Gastrocnemius medialis (tissue), 4 donors: ENCODE data around the gene TFIP11. TPM values are rescaled to one million over a fixed set of nuclear protein-coding genes. Genes with fewer than 3 reads are reported as not detected.
A peak's percentile ranks its signal among the peaks of the same experiment; 100 is the strongest.
"Not testable (repeated sequence)": the region's sequence is repeated elsewhere in the genome, so short reads cannot be mapped to it uniquely, and the experiment has no call there.

Experiments used
- ATAC-seq, 2 donors: fragments of 150-250 bp; one replicate each; pipeline ENCODE4 v1.9.1; 2016
- DNase-seq, 2 donors: peaks; one replicate each; pipeline ENCODE4 v3.0.0-alpha.2; 2019
- H3K27ac ChIP-seq, 4 donors: fragments of 200-600 bp; sonication (generic); 1 replicate in 1 of 4; 2 replicates in 3 of 4; pipeline ENCODE4 v1.5.1; 2016 to 2018; ENCODE audit warnings: mild to moderate bottlenecking in 2 of 4, moderate library complexity in 1 of 4
- H3K27me3 ChIP-seq, 3 donors: fragments of 200-600 bp; sonication (generic) in 2 of 3; 1 replicate in 1 of 3; 2 replicates in 2 of 3; pipeline versions ENCODE4 v1.5.1 to v1.6.0; 2016 to 2019; ENCODE audit warnings: mild to moderate bottlenecking in 1 of 3, moderate library complexity in 1 of 3
- H3K36me3 ChIP-seq, 2 donors: fragments of 200-600 bp; sonication (generic) in 1 of 2; one replicate each; pipeline ENCODE4 v1.5.1; 2017 to 2018
- H3K4me1 ChIP-seq, 2 donors: fragments of 200-600 bp; sonication (generic) in 1 of 2; one replicate each; pipeline ENCODE4 v1.5.1; 2016 to 2017; ENCODE audit warnings: mild to moderate bottlenecking in 2 of 2
- H3K4me3 ChIP-seq, 4 donors: fragments of 200-600 bp; sonication (generic) in 3 of 4; 1 replicate in 1 of 4; 2 replicates in 3 of 4; pipeline ENCODE4 v1.5.1; 2016 to 2019; ENCODE audit warnings: mild to moderate bottlenecking in 2 of 4
- H3K9me3 ChIP-seq, 3 donors: fragments of 200-600 bp; sonication (generic) in 2 of 3; 1 replicate in 1 of 3; 2 replicates in 2 of 3; pipeline ENCODE4 v1.5.1; 2016 to 2019
- POLR2A ChIP-seq, 2 donors: fragments of 450-650 bp; IDR thresholded peaks; one replicate each; pipeline ENCODE4 v1.6.1; 2017; ENCODE audit warnings: antibody characterized with exemption in 2 of 2, mild to moderate bottlenecking in 2 of 2, moderate library complexity in 2 of 2
- in situ Hi-C, 4 donors: fragments of 200-750 bp; cut with MboI; loops; one replicate each; pipeline versions ENCODE4 v1.15.0 to v1.8.0; 2017; ENCODE audit warnings: low sequenced_read_pairs in 4 of 4
- intact Hi-C: fragments of 100-400 bp; cut with DNase I; formaldehyde crosslinking; loops from one replicate; pipeline ENCODE4 v1.15.1; 2023; ENCODE audit warnings: low total_unique reads
- total RNA-seq, 4 donors: library from RNA; depleted of rRNA; stranded (reverse); fragments of >200 nt; gene quantifications; one replicate each; pipeline versions ENCODE4 v1.1.0 to v1.2.3, GENCODE V29; 2016
- TF ChIP-seq, protein P1 (sequence below), 5 experiments: fragments of 450-650 bp in 3 of 5; fragments of 200-600 bp in 2 of 5; sonication (generic) in 2 of 5; IDR thresholded peaks in 4 of 5; conservative IDR thresholded peaks in 1 of 5; 1 replicate in 4 of 5; 2 replicates in 1 of 5; pipeline ENCODE4 v1.5.1; 2016 to 2019; ENCODE audit warnings: antibody characterized with exemption in 5 of 5, mild to moderate bottlenecking in 3 of 5, moderate library complexity in 3 of 5

The TFIP11 gene
- total RNA-seq, 4 donors from 2014 or later = 33.1 to 65.7 (median 49.2) TPM

DNA sequence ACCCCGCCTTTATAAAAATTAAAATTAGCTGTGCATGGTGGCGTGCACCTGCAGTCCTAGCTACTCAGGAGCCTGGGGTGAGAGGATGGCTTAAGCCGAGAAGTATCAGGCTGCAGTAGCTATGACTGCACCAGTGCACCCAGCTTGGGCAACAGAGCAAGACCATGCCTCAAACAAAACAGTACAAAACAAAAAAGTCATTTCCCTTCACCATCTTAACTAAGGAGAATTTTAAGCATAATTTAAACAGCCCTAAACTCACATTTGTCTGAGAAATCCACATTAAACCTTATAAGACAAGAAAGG, 23.3 kb upstream of the TFIP11 start:
- TF ChIP-seq, protein P1, sequence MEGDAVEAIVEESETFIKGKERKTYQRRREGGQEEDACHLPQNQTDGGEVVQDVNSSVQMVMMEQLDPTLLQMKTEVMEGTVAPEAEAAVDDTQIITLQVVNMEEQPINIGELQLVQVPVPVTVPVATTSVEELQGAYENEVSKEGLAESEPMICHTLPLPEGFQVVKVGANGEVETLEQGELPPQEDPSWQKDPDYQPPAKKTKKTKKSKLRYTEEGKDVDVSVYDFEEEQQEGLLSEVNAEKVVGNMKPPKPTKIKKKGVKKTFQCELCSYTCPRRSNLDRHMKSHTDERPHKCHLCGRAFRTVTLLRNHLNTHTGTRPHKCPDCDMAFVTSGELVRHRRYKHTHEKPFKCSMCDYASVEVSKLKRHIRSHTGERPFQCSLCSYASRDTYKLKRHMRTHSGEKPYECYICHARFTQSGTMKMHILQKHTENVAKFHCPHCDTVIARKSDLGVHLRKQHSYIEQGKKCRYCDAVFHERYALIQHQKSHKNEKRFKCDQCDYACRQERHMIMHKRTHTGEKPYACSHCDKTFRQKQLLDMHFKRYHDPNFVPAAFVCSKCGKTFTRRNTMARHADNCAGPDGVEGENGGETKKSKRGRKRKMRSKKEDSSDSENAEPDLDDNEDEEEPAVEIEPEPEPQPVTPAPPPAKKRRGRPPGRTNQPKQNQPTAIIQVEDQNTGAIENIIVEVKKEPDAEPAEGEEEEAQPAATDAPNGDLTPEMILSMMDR (IDR thresholded peaks at IDR 0.05 in 4 of 5, conservative IDR thresholded peaks at IDR 0.05 in 1 of 5) = no peak
- no peak for TF ChIP-seq POLR2A (IDR thresholded peaks at IDR 0.05)
- ATAC-seq (no peak), DNase-seq (no peak)
- Histone ChIP-seq H3K4me3 (no peak overlapping the region), H3K27ac (peak overlapping the region; percentile 15 to 98 (median 76)), H3K36me3 (peaks cover 0 to 54% of the 10 kb centered on the region in 2 donors), H3K9me3 (no peaks in the 10 kb centered on the region), H3K4me1 (peaks cover 31 to 35% of the 10 kb centered on the region in 2 donors), H3K27me3 (no peaks in the 10 kb centered on the region)
- intact Hi-C loops (no loop called here), in situ Hi-C loops (no loop called here)

DNA sequence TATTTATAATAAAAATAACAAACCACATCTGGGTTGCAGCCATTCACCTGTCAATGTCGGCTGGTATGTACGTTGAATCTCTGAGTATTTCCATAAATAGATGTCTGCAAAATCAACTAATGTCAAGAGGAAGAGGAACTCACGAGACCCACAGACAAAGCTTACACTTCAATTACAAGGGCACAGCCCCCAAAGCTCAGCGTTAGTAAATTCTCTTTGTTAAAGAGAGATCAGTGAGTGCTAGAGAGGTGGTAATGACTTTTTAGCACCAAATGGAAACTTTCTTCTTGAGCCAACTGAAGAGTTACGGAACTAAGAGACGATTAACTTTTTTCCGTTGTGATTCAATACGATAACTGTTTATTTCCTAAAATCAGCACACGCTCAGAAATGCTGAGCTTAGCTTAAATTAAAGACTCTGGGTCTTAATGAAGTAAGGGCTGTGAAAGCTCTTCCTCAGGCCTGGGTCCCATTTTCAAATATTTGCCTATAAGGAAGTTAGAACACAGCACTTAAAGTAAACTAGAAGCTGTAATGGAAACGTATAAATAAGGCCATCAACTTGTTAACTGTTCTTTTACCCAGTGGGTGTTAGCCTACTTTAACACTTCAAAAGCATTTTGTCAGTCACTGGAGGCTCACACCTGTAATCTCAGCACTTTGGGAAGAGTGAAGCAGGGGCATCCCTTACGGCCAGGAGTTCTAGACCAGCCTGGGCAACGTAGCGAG, 22.8 kb upstream of the TFIP11 start:
- Histone ChIP-seq H3K9me3 (no peaks in the 10 kb centered on the region), H3K27ac (peak overlapping the region; percentile 15 to 98 (median 76)), H3K4me3 (no peak overlapping the region), H3K36me3 (peaks cover 0 to 48% of the 10 kb centered on the region in 2 donors), H3K27me3 (no peaks in the 10 kb centered on the region), H3K4me1 (peaks cover 35 to 36% of the 10 kb centered on the region in 2 donors)
- intact Hi-C loops (no loop called here), in situ Hi-C loops (no loop called here)
- ATAC-seq (no peak), DNase-seq (no peak)
- TF ChIP-seq POLR2A (IDR thresholded peaks at IDR 0.05) = no peak
- TF ChIP-seq, protein P1 (IDR thresholded peaks at IDR 0.05 in 4 of 5, conservative IDR thresholded peaks at IDR 0.05 in 1 of 5) = no peak

DNA sequence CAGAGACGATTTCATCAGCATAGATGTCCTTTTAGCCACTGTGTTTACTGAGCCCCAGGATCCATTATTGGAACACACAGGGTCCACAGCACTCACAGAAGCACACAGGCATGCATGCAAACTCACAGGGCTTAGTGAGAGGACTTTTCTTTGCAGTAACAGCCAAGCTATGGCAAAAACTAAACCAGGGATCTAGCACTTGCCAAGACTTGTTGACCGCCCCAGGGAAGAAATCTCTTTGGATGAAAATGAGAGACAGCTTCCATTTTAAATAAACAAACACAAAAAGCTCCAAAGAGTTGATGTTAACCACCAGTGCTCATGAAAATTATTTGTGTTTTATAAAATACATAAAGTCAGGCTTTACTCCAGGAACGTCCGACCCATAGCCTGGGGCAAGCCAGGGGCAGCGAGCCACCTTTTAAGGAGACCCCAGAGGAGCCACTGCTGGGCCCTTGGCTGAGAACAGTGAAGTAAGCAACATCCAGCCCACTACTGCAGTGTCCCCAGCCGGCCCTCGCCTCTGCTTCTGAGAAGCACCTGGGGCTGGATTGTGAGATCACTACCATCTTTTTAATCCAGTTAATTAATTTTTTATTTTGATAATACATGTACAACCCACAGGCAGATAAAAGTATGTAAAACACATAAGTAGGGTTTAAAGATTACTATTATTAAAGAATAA, 22.0 kb upstream of the TFIP11 start:
- intact Hi-C loops = no loop called here
- Histone ChIP-seq H3K36me3 (peaks cover 0 to 41% of the 10 kb centered on the region in 2 donors), H3K27me3 (no peaks in the 10 kb centered on the region), H3K27ac (peak overlapping the region; percentile 47 to 98 (median 76)), H3K9me3 (no peaks in the 10 kb centered on the region), H3K4me3 (no peak overlapping the region), H3K4me1 (peaks cover 42% of the 10 kb centered on the region in 2 donors)
- in situ Hi-C loops = no loop called here
- TF ChIP-seq, protein P1 (IDR thresholded peaks at IDR 0.05 in 4 of 5, conservative IDR thresholded peaks at IDR 0.05 in 1 of 5) = no peak
- no peak for TF ChIP-seq POLR2A (IDR thresholded peaks at IDR 0.05)
- no peak for DNase-seq
- no peak for ATAC-seq

DNA sequence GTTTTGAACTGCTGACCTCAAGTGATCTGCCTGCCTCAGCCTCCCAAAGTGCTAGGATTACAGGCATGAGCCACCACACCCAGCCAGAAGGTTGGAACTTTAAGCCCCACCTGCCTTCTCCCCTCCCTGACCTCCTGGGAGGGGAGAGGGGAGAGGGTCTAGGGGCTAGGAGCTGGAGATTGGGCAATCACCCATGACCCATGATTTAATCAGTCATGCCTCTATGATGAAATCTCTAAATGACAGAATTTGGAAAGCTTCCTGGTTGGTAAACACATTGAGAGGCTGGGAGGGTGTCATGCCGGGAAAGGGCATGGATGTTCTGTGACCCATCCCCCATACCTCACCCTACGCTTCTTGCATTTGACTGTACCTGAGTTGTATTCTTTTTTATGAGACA, 17.1 kb upstream of the TFIP11 start:
- intact Hi-C loops = loop anchor here (1.0 kb wide), 2 partner anchors 26 to 30 kb away; no protein-coding TSS in a partner anchor
- no peak overlapping the region for H3K4me3 ChIP-seq
- H3K36me3 ChIP-seq = peaks cover 0 to 21% of the 10 kb centered on the region in 2 donors
- H3K27me3 ChIP-seq = no peaks in the 10 kb centered on the region
- peak overlapping the region; percentile 91 to 98 (median 94) for H3K27ac ChIP-seq
- in situ Hi-C loops = no loop called here
- peak; percentile 69 for ATAC-seq
- no peak for TF ChIP-seq POLR2A (IDR thresholded peaks at IDR 0.05)
- TF ChIP-seq, protein P1 (IDR thresholded peaks at IDR 0.05 in 4 of 5, conservative IDR thresholded peaks at IDR 0.05 in 1 of 5) = no peak
- no peaks in the 10 kb centered on the region for H3K9me3 ChIP-seq
- H3K4me1 ChIP-seq = peaks cover 59 to 60% of the 10 kb centered on the region in 2 donors
- DNase-seq = peak; percentile 65 to 79

DNA sequence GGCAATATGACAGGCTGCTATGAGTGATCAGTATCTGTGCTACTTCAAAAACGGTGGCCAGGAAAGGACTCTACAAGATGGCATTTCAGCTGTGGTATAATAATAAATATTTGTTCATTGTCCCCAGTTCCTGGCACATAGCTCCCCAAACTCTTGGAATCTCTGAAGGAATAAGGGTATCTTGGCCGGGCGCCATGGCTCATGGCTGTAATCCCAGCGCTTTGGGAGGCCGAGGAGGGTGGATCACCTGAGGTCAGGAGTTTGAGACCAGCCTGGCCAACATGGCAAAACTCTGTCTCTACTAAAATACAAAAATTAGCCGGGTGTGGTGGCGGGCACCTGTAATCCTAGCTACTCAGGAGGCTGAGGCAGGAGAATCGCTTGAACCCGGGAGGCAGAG, 16.2 kb upstream of the TFIP11 start:
- H3K9me3 ChIP-seq, ATAC-seq, intact Hi-C loops, DNase-seq, H3K4me3 ChIP-seq, H3K27me3 ChIP-seq, in situ Hi-C loops: not testable (repeated sequence)
- H3K36me3 ChIP-seq = peaks cover 0 to 21% of the 10 kb centered on the region in 2 donors
- H3K27ac ChIP-seq = peak overlapping the region; percentile 91 to 98 (median 94)
- H3K4me1 ChIP-seq = peaks cover 50 to 55% of the 10 kb centered on the region in 2 donors
